ENCODE measurements around the gene IMP4. TPM values are rescaled to one million over a fixed set of nuclear protein-coding genes. Genes with fewer than 3 reads are reported as not detected.

IMP4 gene
- total and polyA plus RNA-seq, 2 of the 4 experiments (the other 2 are of a cell fraction), result 154 to 169 TPM

DNA sequence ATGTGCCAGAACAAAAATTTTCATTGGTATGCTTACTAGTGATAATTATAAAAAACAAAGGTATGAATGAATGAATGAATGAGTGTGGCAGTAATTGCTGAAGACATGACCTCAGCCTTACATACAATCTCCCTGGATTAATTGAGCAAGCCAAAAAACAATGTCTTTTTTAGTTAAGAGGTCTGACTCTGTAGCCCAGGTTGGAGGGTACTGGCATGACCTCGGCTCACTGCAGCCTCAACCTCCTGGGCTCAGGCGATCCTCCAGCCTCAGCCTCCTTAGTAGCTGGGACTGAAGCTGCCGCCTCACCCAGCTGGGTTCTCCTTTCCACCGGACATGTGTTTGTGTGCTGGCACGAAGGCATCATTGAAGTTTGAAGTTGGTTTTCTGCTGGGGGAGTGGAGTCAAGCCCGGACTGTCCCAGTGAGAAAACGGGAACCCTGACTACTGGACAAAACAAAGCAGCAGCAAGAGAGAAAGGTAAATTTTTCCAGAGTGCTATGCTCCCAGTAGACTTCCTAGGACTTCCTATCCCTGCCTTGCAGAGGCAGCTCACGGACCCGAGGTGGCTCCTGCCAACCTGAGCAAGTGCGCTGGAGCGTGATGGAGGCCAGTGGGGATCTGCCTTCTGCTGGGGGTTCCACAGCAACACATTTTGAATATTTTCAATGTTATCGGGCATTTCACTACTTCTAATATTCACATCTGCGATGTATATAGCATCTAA is 6.4 kb upstream of the IMP4 start:
- Histone ChIP-seq H3K23ac (ENCODE audit: low read depth, low read length) (no peak overlapping the region), H3K14ac (replicated peaks; ENCODE audit: low read depth, low read length) (no peak overlapping the region), H4K20me1 (ENCODE audit: insufficient read depth, low read length) (no peaks in the 10 kb centered on the region), H3K79me1 (ENCODE audit: low read depth in 1 of 2, low read length in 2 of 2) (peaks cover 3 to 11% of the 10 kb centered on the region in 2 experiments; a peak in 3 of 4 replicates), H3K27ac (ENCODE audit: insufficient read depth, low read length) (no peak overlapping the region), H2BK20ac (ENCODE audit: low read depth, low read length) (no peak overlapping the region), H4K8ac (ENCODE audit: low read depth in 2 of 2, low read length in 2 of 2) (no peak overlapping the region), H3K18ac (ENCODE audit: low read depth, low read length) (no peak overlapping the region), H2AFZ (replicated peaks; ENCODE audit: low read length, poor library complexity) (no peak overlapping the region), H4K91ac (ENCODE audit: insufficient read depth, low read depth, low read length) (no peak overlapping the region), H3K27me3 (ENCODE audit: control insufficient read depth, insufficient read depth, low read length) (peaks cover 3% of the 10 kb centered on the region), H3K36me3 (ENCODE audit: control insufficient read depth, insufficient read depth, low read length) (peaks cover 6% of the 10 kb centered on the region), H3K4me2 (ENCODE audit: low read depth, low read length) (no peak overlapping the region), H3K4me3 (ENCODE audit: insufficient read depth, low read depth, low read length) (no peak overlapping the region), H4K5ac (ENCODE audit: low read depth, low read length) (no peak overlapping the region), H3K9me3 (ENCODE audit: control insufficient read depth, insufficient read depth, low read length) (no peaks in the 10 kb centered on the region), H2BK5ac (ENCODE audit: low read depth, low read length, poor library complexity, severe bottlenecking) (no peak overlapping the region), H2AK9ac (replicated peaks; ENCODE audit: low read depth, low read length, poor library complexity) (no peak overlapping the region), H2BK120ac (ENCODE audit: low read depth, low read length) (no peak overlapping the region), H3K4me1 (ENCODE audit: control insufficient read depth, insufficient read depth, low read length) (peaks cover 9% of the 10 kb centered on the region), H3K56ac (ENCODE audit: extremely low read depth, insufficient read depth, low read length) (no peak overlapping the region), H3K9me1 (ENCODE audit: insufficient read depth, low read length) (peaks cover 9% of the 10 kb centered on the region), H3K4ac (ENCODE audit: low read depth, low read length) (no peak overlapping the region), H2BK15ac (ENCODE audit: low read depth, low read length) (no peak overlapping the region), H2AK5ac (ENCODE audit: low read depth, low read length) (no peak overlapping the region), H3K9ac (ENCODE audit: low read depth, low read length) (no peak overlapping the region)
- ChIA-PET POLR2A (ENCODE audit: unreplicated experiment) (no interaction called here), CTCF (interaction anchor here (0.6 kb wide), 2 partner anchors 440 to 1137 kb away, joined by 3 to 7 read pairs; no protein-coding TSS in a partner anchor)
- DNase-seq (no peak), ATAC-seq (ENCODE audit: low read depth) (no peak)
- no TSS peak for BruUV-seq (replicated peaks)
- in situ Hi-C loops (cut with MboI; ENCODE audit: low sequenced_read_pairs) (no loop called here), intact Hi-C loops (cut with micrococcal nuclease) (no loop called here), dilution Hi-C loops (cut with HindIII; ENCODE audit: low sequenced_read_pairs, unreplicated experiment) (no loop called here)
- TF ChIP-seq MAFK (IDR thresholded peaks at IDR 0.05; ENCODE audit: low read depth, low read length) (no peak), NFE2L2 (IDR thresholded peaks at IDR 0.05; ENCODE audit: low read depth, low read length) (no peak), BHLHE40 (IDR thresholded peaks at IDR 0.05; ENCODE audit: low read depth, low read length) (no peak), RFX5 (IDR thresholded peaks at IDR 0.05; ENCODE audit: low read depth, low read length) (no peak), MAZ (IDR thresholded peaks at IDR 0.05; ENCODE audit: borderline replicate concordance, low read depth, low read length) (no peak), POLR2A (IDR thresholded peaks at IDR 0.05; ENCODE audit: low read depth, low read length) (no peak), FOS (IDR thresholded peaks at IDR 0.05; ENCODE audit: low read depth, low read length) (no peak), RCOR1 (IDR thresholded peaks at IDR 0.05; ENCODE audit: insufficient replicate concordance, low read length) (no peak), CHD1 (IDR thresholded peaks at IDR 0.05; ENCODE audit: low read depth, low read length) (no peak), MXI1 (IDR thresholded peaks at IDR 0.05; ENCODE audit: borderline replicate concordance, low read depth, low read length) (no peak)
- TF ChIP-seq, protein P1, sequence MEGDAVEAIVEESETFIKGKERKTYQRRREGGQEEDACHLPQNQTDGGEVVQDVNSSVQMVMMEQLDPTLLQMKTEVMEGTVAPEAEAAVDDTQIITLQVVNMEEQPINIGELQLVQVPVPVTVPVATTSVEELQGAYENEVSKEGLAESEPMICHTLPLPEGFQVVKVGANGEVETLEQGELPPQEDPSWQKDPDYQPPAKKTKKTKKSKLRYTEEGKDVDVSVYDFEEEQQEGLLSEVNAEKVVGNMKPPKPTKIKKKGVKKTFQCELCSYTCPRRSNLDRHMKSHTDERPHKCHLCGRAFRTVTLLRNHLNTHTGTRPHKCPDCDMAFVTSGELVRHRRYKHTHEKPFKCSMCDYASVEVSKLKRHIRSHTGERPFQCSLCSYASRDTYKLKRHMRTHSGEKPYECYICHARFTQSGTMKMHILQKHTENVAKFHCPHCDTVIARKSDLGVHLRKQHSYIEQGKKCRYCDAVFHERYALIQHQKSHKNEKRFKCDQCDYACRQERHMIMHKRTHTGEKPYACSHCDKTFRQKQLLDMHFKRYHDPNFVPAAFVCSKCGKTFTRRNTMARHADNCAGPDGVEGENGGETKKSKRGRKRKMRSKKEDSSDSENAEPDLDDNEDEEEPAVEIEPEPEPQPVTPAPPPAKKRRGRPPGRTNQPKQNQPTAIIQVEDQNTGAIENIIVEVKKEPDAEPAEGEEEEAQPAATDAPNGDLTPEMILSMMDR (conservative IDR thresholded peaks at IDR 0.05; ENCODE audit: low read depth, low read length), result no peak
- TF ChIP-seq, protein P2, sequence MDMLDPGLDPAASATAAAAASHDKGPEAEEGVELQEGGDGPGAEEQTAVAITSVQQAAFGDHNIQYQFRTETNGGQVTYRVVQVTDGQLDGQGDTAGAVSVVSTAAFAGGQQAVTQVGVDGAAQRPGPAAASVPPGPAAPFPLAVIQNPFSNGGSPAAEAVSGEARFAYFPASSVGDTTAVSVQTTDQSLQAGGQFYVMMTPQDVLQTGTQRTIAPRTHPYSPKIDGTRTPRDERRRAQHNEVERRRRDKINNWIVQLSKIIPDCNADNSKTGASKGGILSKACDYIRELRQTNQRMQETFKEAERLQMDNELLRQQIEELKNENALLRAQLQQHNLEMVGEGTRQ (IDR thresholded peaks at IDR 0.05; ENCODE audit: low read depth, low read length), result no peak
- WGBS, 2 experiments (ENCODE audit: extremely low coverage in 2 of 2, insufficient read length in 1 of 2), result 95% methylated on average over 4 of the region's 13 CpGs; no CpG with 5 or more reads in 1 of the 2 experiments
